K562 (cell line): ENCODE measurements around the gene SLC24A2. TPM values are rescaled to one million over a fixed set of nuclear protein-coding genes. Genes with fewer than 3 reads are reported as not detected.
A peak's percentile ranks its signal among the peaks of the same experiment; 100 is the strongest.

Source experiments
- ARID1B ChIP-seq: fragments of 450-650 bp; IDR thresholded peaks from 2 replicates; pipeline ENCODE4 v1.6.1; 2016; ENCODE audit warnings: antibody characterized with exemption, mild to moderate bottlenecking, inconsistent platforms
- BHLHE40 ChIP-seq: IDR thresholded peaks from 2 replicates; pipeline ENCODE4 v1.6.1; 2011; ENCODE audit warnings: low read length, improper control_type of control experiment
- DLX4 ChIP-seq: fragments of 250-450 bp; sonication (Bioruptor Pico); IDR thresholded peaks from 2 replicates; pipeline ENCODE4 v1.6.1; 2021; ENCODE audit warnings: mild to moderate bottlenecking
- ELF4 ChIP-seq: fragments of 450-650 bp; formaldehyde crosslinking; IDR thresholded peaks from 2 replicates; pipeline ENCODE4 v1.4.0; 2022; ENCODE audit warnings: missing genetic modification characterization
- ERF ChIP-seq: fragments of 450-650 bp; formaldehyde crosslinking; IDR thresholded peaks from 2 replicates; pipeline ENCODE4 v1.4.0; 2020; ENCODE audit warnings: mild to moderate bottlenecking, mixed read lengths
- HOMEZ ChIP-seq: fragments of 250-450 bp; sonication (Bioruptor Pico); IDR thresholded peaks from 2 replicates; pipeline ENCODE4 v1.4.0; 2020; ENCODE audit warnings: mild to moderate bottlenecking, moderate library complexity
- MAFF ChIP-seq: IDR thresholded peaks from 2 replicates; pipeline ENCODE4 v1.6.1; 2012; ENCODE audit warnings: low read length, improper control_type of control experiment
- MXI1 ChIP-seq: IDR thresholded peaks from 2 replicates; pipeline ENCODE4 v1.6.1; 2011; ENCODE audit warnings: low read depth, mild to moderate bottlenecking, improper control_type of control experiment, low read length
- NBN ChIP-seq: fragments of 450-650 bp; IDR thresholded peaks from 2 replicates; pipeline ENCODE4 v1.6.1; 2016; ENCODE audit warnings: low read depth, mild to moderate bottlenecking
- PPARD ChIP-seq: fragments of 250-450 bp; sonication (Bioruptor Pico); IDR thresholded peaks from 2 replicates; pipeline ENCODE4 v1.8.0; 2022; ENCODE audit warnings: inconsistent platforms, mild to moderate bottlenecking, moderate library complexity
- TCF7 ChIP-seq: sonication (generic); IDR thresholded peaks from 2 replicates; pipeline ENCODE4 v1.6.1; 2016; ENCODE audit warnings: antibody characterized with exemption, borderline replicate concordance
- XRCC4 ChIP-seq: IDR thresholded peaks from one replicate; pipeline ENCODE4 v1.6.1; 2011; ENCODE audit not compliant: insufficient read depth, insufficient read length; ENCODE audit errors: extremely low read depth
- ZNF165 ChIP-seq: fragments of 250-450 bp; sonication (Bioruptor Pico); IDR thresholded peaks from 2 replicates; pipeline ENCODE4 v1.4.0; 2020; ENCODE audit warnings: borderline replicate concordance
- ZNF384 ChIP-seq: IDR thresholded peaks from 2 replicates; pipeline ENCODE4 v1.6.1; 2012; ENCODE audit warnings: low read depth, low read length, improper control_type of control experiment
- ZNF586 ChIP-seq: fragments of 450-650 bp; formaldehyde crosslinking; conservative IDR thresholded peaks from 2 replicates; pipeline ENCODE4 v1.4.0; 2020; ENCODE audit warnings: mild to moderate bottlenecking, moderate library complexity
- ZNF695 ChIP-seq: fragments of 450-650 bp; formaldehyde crosslinking; IDR thresholded peaks from 2 replicates; pipeline ENCODE4 v1.4.0; 2020; ENCODE audit warnings: mild to moderate bottlenecking, moderate library complexity
- ZNF785 ChIP-seq: fragments of 250-450 bp; sonication (Bioruptor Pico); IDR thresholded peaks from 2 replicates; pipeline ENCODE4 v1.4.0; 2020; ENCODE audit warnings: mild to moderate bottlenecking
- polyA plus RNA-seq, 8 experiments: library from polyadenylated mRNA; depleted of rRNA in 4 of 8; stranded (reverse) in 5 of 8; unstranded in 3 of 8; fragments of >200 nt; fragmentation: Nextera tagmentation in 2 of 8; fragmentation: Illumina TruSeq in 1 of 8; extraction: Ambion mirVana in 2 of 8; extraction: Trizol in 1 of 8; gene quantifications; 2 replicates each; pipeline versions ENCODE4 v1.2.1 to v1.2.3, GENCODE V29; 2011 to 2014; ENCODE audit warnings: inconsistent platforms in 1 of 8, missing spikeins in 1 of 8
- total RNA-seq, 7 experiments: library from RNA; depleted of rRNA in 6 of 7; stranded (reverse); fragments of >200 nt in 6 of 7; fragmentation: Illumina TruSeq in 2 of 7; extraction: Trizol in 2 of 7; gene quantifications; 2 replicates each; pipeline versions ENCODE4 v1.2.1 to v1.2.3, GENCODE V29; 2011 to 2021; ENCODE audit warnings: low replicate concordance in 1 of 7
- TF ChIP-seq, protein P1 (sequence below): sonication (generic); formaldehyde crosslinking; IDR thresholded peaks from 2 replicates; pipeline ENCODE4 v1.8.1; 2023; ENCODE audit warnings: mild to moderate bottlenecking, missing genetic modification reagents
- TF ChIP-seq, protein P2 (sequence below): fragments of 450-650 bp; IDR thresholded peaks from 2 replicates; pipeline ENCODE4 v1.6.1; 2016; ENCODE audit warnings: mild to moderate bottlenecking
- TF ChIP-seq, protein P3 (sequence below): fragments of 450-650 bp; IDR thresholded peaks from 2 replicates; pipeline ENCODE4 v1.7.1; 2018; ENCODE audit warnings: mild to moderate bottlenecking, low read depth; ENCODE audit not compliant: partially characterized antibody

Gene SLC24A2
- total and polyA plus RNA-seq, 9 of the 15 experiments (the other 6 are each of a cell fraction or from before 2014, with no cell fraction given) = 0.04 to 0.40 (median 0.09) TPM

DNA sequence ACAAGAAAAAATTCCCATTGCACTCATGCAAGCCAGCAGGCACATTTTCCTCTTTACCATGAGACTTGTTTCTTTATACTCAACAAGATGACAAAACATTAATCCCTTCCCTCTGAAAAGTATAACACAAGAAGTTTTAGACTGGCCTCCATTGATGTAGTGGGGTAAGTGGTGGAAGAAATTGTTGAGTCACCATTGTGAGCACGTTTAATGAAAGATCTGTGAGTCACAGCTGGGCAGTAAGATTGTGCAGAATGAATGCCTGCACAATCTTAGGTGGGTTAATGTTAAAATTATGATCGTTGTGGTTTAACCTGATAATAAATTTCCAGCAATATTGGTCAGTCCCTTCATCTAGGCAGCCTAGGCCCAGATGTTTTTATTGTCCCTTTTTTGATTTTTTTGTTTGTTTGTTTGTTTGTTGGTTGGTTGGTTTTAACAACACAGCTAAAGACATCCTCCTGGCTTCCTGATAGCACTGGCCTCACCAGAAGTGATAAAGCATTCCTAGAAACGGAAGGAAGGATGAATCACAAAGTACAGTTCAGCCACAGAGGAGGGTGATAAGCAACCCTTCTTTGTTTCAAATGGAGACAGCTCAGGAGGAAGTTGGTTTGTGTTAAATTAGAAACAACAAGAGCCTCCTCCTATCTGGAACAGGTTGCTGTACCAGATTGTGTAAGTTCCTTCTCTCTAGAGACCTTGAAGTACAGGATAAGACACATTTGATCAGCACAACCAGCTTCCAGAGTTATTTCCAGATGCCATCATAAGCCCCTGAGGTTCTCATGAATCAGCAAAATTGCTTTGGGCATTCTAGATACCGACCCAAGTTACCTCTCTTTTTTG lies 40.3 kb downstream of the SLC24A2 start (continued):
- TF ChIP-seq, protein P1, sequence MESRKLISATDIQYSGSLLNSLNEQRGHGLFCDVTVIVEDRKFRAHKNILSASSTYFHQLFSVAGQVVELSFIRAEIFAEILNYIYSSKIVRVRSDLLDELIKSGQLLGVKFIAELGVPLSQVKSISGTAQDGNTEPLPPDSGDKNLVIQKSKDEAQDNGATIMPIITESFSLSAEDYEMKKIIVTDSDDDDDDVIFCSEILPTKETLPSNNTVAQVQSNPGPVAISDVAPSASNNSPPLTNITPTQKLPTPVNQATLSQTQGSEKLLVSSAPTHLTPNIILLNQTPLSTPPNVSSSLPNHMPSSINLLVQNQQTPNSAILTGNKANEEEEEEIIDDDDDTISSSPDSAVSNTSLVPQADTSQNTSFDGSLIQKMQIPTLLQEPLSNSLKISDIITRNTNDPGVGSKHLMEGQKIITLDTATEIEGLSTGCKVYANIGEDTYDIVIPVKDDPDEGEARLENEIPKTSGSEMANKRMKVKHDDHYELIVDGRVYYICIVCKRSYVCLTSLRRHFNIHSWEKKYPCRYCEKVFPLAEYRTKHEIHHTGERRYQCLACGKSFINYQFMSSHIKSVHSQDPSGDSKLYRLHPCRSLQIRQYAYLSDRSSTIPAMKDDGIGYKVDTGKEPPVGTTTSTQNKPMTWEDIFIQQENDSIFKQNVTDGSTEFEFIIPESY = no peak
- TF ChIP-seq, protein P2, sequence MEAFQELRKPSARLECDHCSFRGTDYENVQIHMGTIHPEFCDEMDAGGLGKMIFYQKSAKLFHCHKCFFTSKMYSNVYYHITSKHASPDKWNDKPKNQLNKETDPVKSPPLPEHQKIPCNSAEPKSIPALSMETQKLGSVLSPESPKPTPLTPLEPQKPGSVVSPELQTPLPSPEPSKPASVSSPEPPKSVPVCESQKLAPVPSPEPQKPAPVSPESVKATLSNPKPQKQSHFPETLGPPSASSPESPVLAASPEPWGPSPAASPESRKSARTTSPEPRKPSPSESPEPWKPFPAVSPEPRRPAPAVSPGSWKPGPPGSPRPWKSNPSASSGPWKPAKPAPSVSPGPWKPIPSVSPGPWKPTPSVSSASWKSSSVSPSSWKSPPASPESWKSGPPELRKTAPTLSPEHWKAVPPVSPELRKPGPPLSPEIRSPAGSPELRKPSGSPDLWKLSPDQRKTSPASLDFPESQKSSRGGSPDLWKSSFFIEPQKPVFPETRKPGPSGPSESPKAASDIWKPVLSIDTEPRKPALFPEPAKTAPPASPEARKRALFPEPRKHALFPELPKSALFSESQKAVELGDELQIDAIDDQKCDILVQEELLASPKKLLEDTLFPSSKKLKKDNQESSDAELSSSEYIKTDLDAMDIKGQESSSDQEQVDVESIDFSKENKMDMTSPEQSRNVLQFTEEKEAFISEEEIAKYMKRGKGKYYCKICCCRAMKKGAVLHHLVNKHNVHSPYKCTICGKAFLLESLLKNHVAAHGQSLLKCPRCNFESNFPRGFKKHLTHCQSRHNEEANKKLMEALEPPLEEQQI = 0 out of 2 replicates have a peak, but pooled peaks have one; percentile 45
- no peak for TF ChIP-seq ZNF586 (CRISPR knock-in tag)
- TF ChIP-seq ZNF695 (CRISPR knock-in tag) = no peak
- peak; percentile 75 for TF ChIP-seq BHLHE40
- TF ChIP-seq XRCC4 = no peak
- TF ChIP-seq HOMEZ (CRISPR knock-in tag) = no peak
- no peak for TF ChIP-seq ERF (CRISPR knock-in tag)
- peak; percentile 95 for TF ChIP-seq ARID1B
- no peak for TF ChIP-seq NBN
- TF ChIP-seq TCF7 = no peak
- no peak for TF ChIP-seq PPARD (CRISPR knock-in tag)
- TF ChIP-seq ELF4 (CRISPR knock-in tag) = no peak
- TF ChIP-seq, protein P3, sequence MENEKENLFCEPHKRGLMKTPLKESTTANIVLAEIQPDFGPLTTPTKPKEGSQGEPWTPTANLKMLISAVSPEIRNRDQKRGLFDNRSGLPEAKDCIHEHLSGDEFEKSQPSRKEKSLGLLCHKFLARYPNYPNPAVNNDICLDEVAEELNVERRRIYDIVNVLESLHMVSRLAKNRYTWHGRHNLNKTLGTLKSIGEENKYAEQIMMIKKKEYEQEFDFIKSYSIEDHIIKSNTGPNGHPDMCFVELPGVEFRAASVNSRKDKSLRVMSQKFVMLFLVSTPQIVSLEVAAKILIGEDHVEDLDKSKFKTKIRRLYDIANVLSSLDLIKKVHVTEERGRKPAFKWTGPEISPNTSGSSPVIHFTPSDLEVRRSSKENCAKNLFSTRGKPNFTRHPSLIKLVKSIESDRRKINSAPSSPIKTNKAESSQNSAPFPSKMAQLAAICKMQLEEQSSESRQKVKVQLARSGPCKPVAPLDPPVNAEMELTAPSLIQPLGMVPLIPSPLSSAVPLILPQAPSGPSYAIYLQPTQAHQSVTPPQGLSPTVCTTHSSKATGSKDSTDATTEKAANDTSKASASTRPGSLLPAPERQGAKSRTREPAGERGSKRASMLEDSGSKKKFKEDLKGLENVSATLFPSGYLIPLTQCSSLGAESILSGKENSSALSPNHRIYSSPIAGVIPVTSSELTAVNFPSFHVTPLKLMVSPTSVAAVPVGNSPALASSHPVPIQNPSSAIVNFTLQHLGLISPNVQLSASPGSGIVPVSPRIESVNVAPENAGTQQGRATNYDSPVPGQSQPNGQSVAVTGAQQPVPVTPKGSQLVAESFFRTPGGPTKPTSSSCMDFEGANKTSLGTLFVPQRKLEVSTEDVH = no peak
- TF ChIP-seq MAFF = peak; percentile 92
- TF ChIP-seq ZNF785 = no peak
- no peak for TF ChIP-seq ZNF165
- no peak for TF ChIP-seq DLX4
- no peak for TF ChIP-seq MXI1
- TF ChIP-seq ZNF384 = no peak
